HG02938 (cell line): Measurements from ENCODE around the gene PIP5KL1.

Experiments used
- ATAC-seq: cut with Tn5 transposase; IDR thresholded peaks from one replicate; pipeline ENCODE4 v1.9.1; 2021; ENCODE audit warnings: mild to moderate bottlenecking, moderate library complexity; ENCODE audit not compliant: unreplicated experiment

Gene PIP5KL1

GRCh38 chr9:127875306-127875966 is 55.1 kb downstream of the PIP5KL1 start:
- no peak for ATAC-seq

- no peak for ATAC-seq
These were observed 56.0 kb downstream of the PIP5KL1 start for GRCh38 chr9:127874301-127875221.

- no peak for ATAC-seq
These were observed 56.7 kb downstream of the PIP5KL1 start for GRCh38 chr9:127873886-127874285.

GRCh38 chr9:127873223-127873691 is 57.3 kb downstream of the PIP5KL1 start:
- ATAC-seq: no peak

GRCh38 chr9:127872369-127873222 is 58.0 kb downstream of the PIP5KL1 start:
- no peak for ATAC-seq

GRCh38 chr9:127871531-127871930 is 59.0 kb downstream of the PIP5KL1 start:
- ATAC-seq: no peak

- ATAC-seq: no peak
These were observed 59.7 kb downstream of the PIP5KL1 start for GRCh38 chr9:127870887-127871286.
